Measurements from ENCODE around the gene PALM3.

PALM3 gene

GRCh38 chr19:14056069-14056666 lies 5.7 kb downstream of the PALM3 start:
- no peak for DNase-seq (ENCODE audit: extremely low read depth, low read depth)
- TF ChIP-seq CTCF (IDR thresholded peaks at IDR 0.05; ENCODE audit: low read depth, low read length): no peak

- no peak for DNase-seq (ENCODE audit: extremely low read depth, low read depth)
- no peak for TF ChIP-seq CTCF (IDR thresholded peaks at IDR 0.05; ENCODE audit: low read depth, low read length)
Observed at GRCh38 chr19:14055396-14055795, 6.5 kb downstream of the PALM3 start.

GRCh38 chr19:14054721-14055120 lies 7.2 kb downstream of the PALM3 start:
- no peak for TF ChIP-seq CTCF (IDR thresholded peaks at IDR 0.05; ENCODE audit: low read depth, low read length)
- DNase-seq (ENCODE audit: extremely low read depth, low read depth): no peak

- DNase-seq (ENCODE audit: extremely low read depth, low read depth): no peak
- TF ChIP-seq CTCF (IDR thresholded peaks at IDR 0.05; ENCODE audit: low read depth, low read length): no peak
Observed at GRCh38 chr19:14054099-14054498, 7.8 kb downstream of the PALM3 start.

- DNase-seq (ENCODE audit: extremely low read depth, low read depth): no peak
- no peak for TF ChIP-seq CTCF (IDR thresholded peaks at IDR 0.05; ENCODE audit: low read depth, low read length)
Observed at GRCh38 chr19:14053500-14053899, 8.4 kb downstream of the PALM3 start.

- no peak for TF ChIP-seq CTCF (IDR thresholded peaks at IDR 0.05; ENCODE audit: low read depth, low read length)
- no peak for DNase-seq (ENCODE audit: extremely low read depth, low read depth)
Observed at GRCh38 chr19:14053032-14053431, 8.8 kb downstream of the PALM3 start.

GRCh38 chr19:14052470-14052869 lies 9.4 kb downstream of the PALM3 start:
- DNase-seq (ENCODE audit: extremely low read depth, low read depth): no peak
- no peak for TF ChIP-seq CTCF (IDR thresholded peaks at IDR 0.05; ENCODE audit: low read depth, low read length)
